CD8-positive, alpha-beta memory T cell (primary cell): Measurements from ENCODE around the gene MLH1. TPM values are rescaled to one million over a fixed set of nuclear protein-coding genes. Genes with fewer than 3 reads are reported as not detected.

Experiments
- CTCF ChIA-PET: fragments of 350-600 bp; sonication (Branson Sonifier 250); formaldehyde crosslinking; loops from one replicate; lab custom pipeline; 2021; ENCODE audit warnings: antibody characterized with exemption; lab: Charles Lee
- POLR2A ChIA-PET: fragments of 350-600 bp; sonication (Branson Sonifier 250); formaldehyde crosslinking; loops from one replicate; lab custom pipeline; 2021; ENCODE audit warnings: antibody characterized with exemption; lab: Charles Lee
- DNase-seq, 5 donors: peaks; one replicate each; pipeline versions ENCODE4 v3.0.0 to v3.0.0-alpha.2; 2020 to 2022; ENCODE audit warnings: mixed read lengths in 1 of 5
- H3K27ac ChIP-seq: one replicate; pipeline ENCODE4 v1.7.0; 2013; ENCODE audit warnings: low read depth, mild to moderate bottlenecking, low read length, moderate library complexity
- H3K27me3 ChIP-seq: 2 replicates; pipeline ENCODE4 v1.7.0; 2013; ENCODE audit warnings: low read length, mild to moderate bottlenecking; ENCODE audit not compliant: insufficient read depth, poor library complexity, severe bottlenecking
- H3K36me3 ChIP-seq: 2 replicates; pipeline ENCODE4 v1.7.0; 2013; ENCODE audit warnings: mild to moderate bottlenecking, low read length, moderate library complexity; ENCODE audit not compliant: insufficient read depth
- H3K4me1 ChIP-seq: 2 replicates; pipeline ENCODE4 v1.7.0; 2013; ENCODE audit warnings: mild to moderate bottlenecking, low read length, moderate library complexity; ENCODE audit not compliant: insufficient read depth
- H3K4me3 ChIP-seq: 2 replicates; pipeline ENCODE4 v1.7.0; 2013; ENCODE audit warnings: mild to moderate bottlenecking, low read length
- H3K9me3 ChIP-seq: 2 replicates; pipeline ENCODE4 v1.7.0; 2013; ENCODE audit warnings: mild to moderate bottlenecking, low read length
- H3K27ac Mint-ChIP-seq, 8 donors: one replicate each; pipeline ENCODE4 v1.8.0; 2020 to 2021; ENCODE audit warnings: mixed read lengths in 8 of 8, mild to moderate bottlenecking in 6 of 8, inconsistent platforms in 3 of 8, moderate library complexity in 3 of 8
- H3K27me3 Mint-ChIP-seq, 2 donors: one replicate each; pipeline ENCODE4 v1.8.0; 2020 to 2021; ENCODE audit warnings: mixed read lengths in 2 of 2, mild to moderate bottlenecking in 1 of 2, moderate library complexity in 1 of 2
- H3K36me3 Mint-ChIP-seq, 3 donors: one replicate each; pipeline ENCODE4 v1.8.0; 2020 to 2021; ENCODE audit warnings: mixed read lengths in 3 of 3, inconsistent platforms in 1 of 3, mild to moderate bottlenecking in 1 of 3
- H3K4me1 Mint-ChIP-seq, 3 donors: one replicate each; pipeline ENCODE4 v1.8.0; 2020 to 2021; ENCODE audit warnings: mixed read lengths in 3 of 3, inconsistent platforms in 1 of 3, mild to moderate bottlenecking in 1 of 3
- H3K4me3 Mint-ChIP-seq, 7 donors: one replicate each; pipeline ENCODE4 v1.8.0; 2020 to 2021; ENCODE audit warnings: mixed read lengths in 7 of 7, mild to moderate bottlenecking in 6 of 7, moderate library complexity in 4 of 7, inconsistent platforms in 2 of 7
- H3K9me3 Mint-ChIP-seq, 5 donors: one replicate each; pipeline ENCODE4 v1.8.0; 2020 to 2022; ENCODE audit warnings: mixed read lengths in 5 of 5, mild to moderate bottlenecking in 3 of 5, moderate library complexity in 2 of 5, inconsistent platforms in 1 of 5
- polyA plus RNA-seq: library from polyadenylated mRNA; unstranded; fragments of 300-500 nt; fragmentation: Illumina TruSeq; gene quantifications from one replicate; pipeline ENCODE4 v1.2.3, GENCODE V29; 2021
- total RNA-seq, 2 experiments: library from RNA; stranded (reverse); gene quantifications; one replicate each; pipeline ENCODE4 v1.2.3, GENCODE V29; 2021

MLH1 gene
- total and polyA plus RNA-seq, 3 experiments from 2014 or later = 19.5 to 73.2 (median 66.4) TPM

GRCh38 chr3:36964331-36964730 is 29.0 kb upstream of the MLH1 start:
- Histone ChIP-seq H3K27ac (no peak overlapping the region), H3K4me3 (no peak overlapping the region), H3K27me3 (no peaks in the 10 kb centered on the region), H3K9me3 (no peaks in the 10 kb centered on the region), H3K36me3 (no peaks in the 10 kb centered on the region), H3K4me1 (no peaks in the 10 kb centered on the region)
- Mint-ChIP-seq H3K4me1 (peaks cover 2 to 6% (median 5%) of the 10 kb centered on the region in 3 donors), H3K27me3 (no peaks in the 10 kb centered on the region), H3K9me3 (no peaks in the 10 kb centered on the region), H3K27ac (no peak overlapping the region), H3K4me3 (no peak overlapping the region), H3K36me3 (peaks cover 0 to 1% (median 0%) of the 10 kb centered on the region in 3 donors)
- ChIA-PET CTCF (no interaction called here), POLR2A (no interaction called here)
- DNase-seq = no peak

- no peaks in the 10 kb centered on the region for H3K27me3 ChIP-seq
- Mint-ChIP-seq H3K27me3 (no peaks in the 10 kb centered on the region), H3K4me1 (peaks cover 6 to 11% (median 10%) of the 10 kb centered on the region in 3 donors), H3K9me3 (no peaks in the 10 kb centered on the region), H3K4me3 (no peak overlapping the region), H3K36me3 (peaks cover 0 to 1% (median 0%) of the 10 kb centered on the region in 3 donors), H3K27ac (no peak overlapping the region)
- CTCF ChIA-PET = no interaction called here
- H3K4me1 ChIP-seq = no peaks in the 10 kb centered on the region
- no peaks in the 10 kb centered on the region for H3K9me3 ChIP-seq
- H3K4me3 ChIP-seq = no peak overlapping the region
- POLR2A ChIA-PET = no interaction called here
- H3K36me3 ChIP-seq = no peaks in the 10 kb centered on the region
- DNase-seq = no peak
- H3K27ac ChIP-seq = no peak overlapping the region
These were observed 28.5 kb upstream of the MLH1 start for GRCh38 chr3:36964817-36965216.

GRCh38 chr3:36965440-36965839 is 27.9 kb upstream of the MLH1 start:
- no peaks in the 10 kb centered on the region for H3K27me3 ChIP-seq
- H3K27ac ChIP-seq = no peak overlapping the region
- peak overlapping the region in 1 of 8 donors; percentile 72 for H3K27ac Mint-ChIP-seq
- no peak overlapping the region for H3K4me3 ChIP-seq
- no peaks in the 10 kb centered on the region for H3K27me3 Mint-ChIP-seq
- H3K9me3 Mint-ChIP-seq = no peaks in the 10 kb centered on the region
- DNase-seq = no peak
- H3K4me1 Mint-ChIP-seq = peaks cover 9 to 15% (median 14%) of the 10 kb centered on the region in 3 donors
- no peaks in the 10 kb centered on the region for H3K4me1 ChIP-seq
- CTCF ChIA-PET = interaction anchor here (1.6 kb wide), 1 partner anchor 11 kb away, joined by 3 read pairs; no protein-coding TSS in a partner anchor
- no peaks in the 10 kb centered on the region for H3K9me3 ChIP-seq
- H3K4me3 Mint-ChIP-seq = no peak overlapping the region
- no peaks in the 10 kb centered on the region for H3K36me3 ChIP-seq
- peaks cover 0 to 3% (median 0%) of the 10 kb centered on the region in 3 donors for H3K36me3 Mint-ChIP-seq
- POLR2A ChIA-PET = no interaction called here

GRCh38 chr3:36969085-36969484 is 24.2 kb upstream of the MLH1 start:
- peaks cover 0 to 6% (median 3%) of the 10 kb centered on the region in 3 donors for H3K36me3 Mint-ChIP-seq
- CTCF ChIA-PET = interaction anchor here (2.6 kb wide), 1 partner anchor 10 kb away, joined by 11 read pairs; no protein-coding TSS in a partner anchor
- H3K27me3 ChIP-seq = no peaks in the 10 kb centered on the region
- H3K9me3 ChIP-seq = no peaks in the 10 kb centered on the region
- peaks cover 6% of the 10 kb centered on the region for H3K4me1 ChIP-seq
- peaks cover 14 to 24% (median 22%) of the 10 kb centered on the region in 3 donors for H3K4me1 Mint-ChIP-seq
- DNase-seq = no peak
- POLR2A ChIA-PET = interaction anchor here (0.5 kb wide), 1 partner anchor 9 kb away, joined by 4 read pairs; no protein-coding TSS in a partner anchor
- H3K27me3 Mint-ChIP-seq = no peaks in the 10 kb centered on the region
- H3K4me3 Mint-ChIP-seq = no peak overlapping the region
- peak overlapping the region; percentile 62 for H3K27ac ChIP-seq
- no peaks in the 10 kb centered on the region for H3K9me3 Mint-ChIP-seq
- peak overlapping the region in 5 of 8 donors; percentile 60 to 93 (median 87) for H3K27ac Mint-ChIP-seq
- H3K4me3 ChIP-seq = no peak overlapping the region
- no peaks in the 10 kb centered on the region for H3K36me3 ChIP-seq

- no peaks in the 10 kb centered on the region for H3K27me3 ChIP-seq
- peak in 3 of 5 donors; percentile 16 to 55 (median 33) for DNase-seq
- no peaks in the 10 kb centered on the region for H3K9me3 Mint-ChIP-seq
- no peaks in the 10 kb centered on the region for H3K36me3 ChIP-seq
- H3K4me1 ChIP-seq = peaks cover 6% of the 10 kb centered on the region
- H3K27me3 Mint-ChIP-seq = no peaks in the 10 kb centered on the region
- ChIA-PET POLR2A (interaction anchor here (0.5 kb wide), 1 partner anchor 10 kb away, joined by 4 read pairs; no protein-coding TSS in a partner anchor), CTCF (interaction anchor here (0.6 to 2.6 kb wide), 2 partner anchors 11 to 19 kb away, joined by 3 to 11 read pairs; no protein-coding TSS in a partner anchor)
- no peak overlapping the region for H3K4me3 ChIP-seq
- H3K27ac Mint-ChIP-seq = peak overlapping the region; percentile 29 to 93 (median 54)
- no peak overlapping the region for H3K4me3 Mint-ChIP-seq
- H3K9me3 ChIP-seq = no peaks in the 10 kb centered on the region
- peaks cover 14 to 24% (median 22%) of the 10 kb centered on the region in 3 donors for H3K4me1 Mint-ChIP-seq
- peaks cover 0 to 6% (median 3%) of the 10 kb centered on the region in 3 donors for H3K36me3 Mint-ChIP-seq
- peak overlapping the region; percentile 62 for H3K27ac ChIP-seq
These were observed 23.5 kb upstream of the MLH1 start for GRCh38 chr3:36969540-36970432.

- Mint-ChIP-seq H3K9me3 (no peaks in the 10 kb centered on the region), H3K36me3 (peaks cover 0 to 8% (median 4%) of the 10 kb centered on the region in 3 donors), H3K4me3 (no peak overlapping the region), H3K27me3 (no peaks in the 10 kb centered on the region), H3K27ac (no peak overlapping the region), H3K4me1 (peaks cover 14 to 24% (median 22%) of the 10 kb centered on the region in 3 donors)
- ChIA-PET POLR2A (no interaction called here), CTCF (interaction anchor here (1.0 kb wide), 1 partner anchor 13 kb away, joined by 4 read pairs; no protein-coding TSS in a partner anchor)
- Histone ChIP-seq H3K27ac (no peak overlapping the region), H3K4me1 (peaks cover 6% of the 10 kb centered on the region), H3K9me3 (no peaks in the 10 kb centered on the region), H3K36me3 (no peaks in the 10 kb centered on the region), H3K4me3 (no peak overlapping the region), H3K27me3 (no peaks in the 10 kb centered on the region)
- DNase-seq = no peak
These were observed 21.2 kb upstream of the MLH1 start for GRCh38 chr3:36972163-36972562.

- POLR2A ChIA-PET = interaction anchor here (0.8 kb wide), 1 partner anchor 20 kb away, joined by 3 read pairs; the partner anchor contains the start of genes EPM2AIP1 and MLH1
- no peak overlapping the region for H3K4me3 Mint-ChIP-seq
- H3K4me1 ChIP-seq = peaks cover 6% of the 10 kb centered on the region
These were observed 20.2 kb upstream of the MLH1 start for GRCh38 chr3:36973139-36973538.

More at GRCh38 chr3:36973139-36973538, 20.2 kb upstream of the MLH1 start:
- Mint-ChIP-seq H3K27me3 (no peaks in the 10 kb centered on the region), H3K27ac (no peak overlapping the region), H3K36me3 (peaks cover 4 to 8% (median 5%) of the 10 kb centered on the region in 3 donors), H3K9me3 (peaks cover 0 to 6% (median 0%) of the 10 kb centered on the region in 5 donors), H3K4me1 (peaks cover 14 to 24% (median 22%) of the 10 kb centered on the region in 3 donors)
- DNase-seq = no peak
- Histone ChIP-seq H3K36me3 (no peaks in the 10 kb centered on the region), H3K27ac (no peak overlapping the region), H3K4me3 (no peak overlapping the region), H3K27me3 (no peaks in the 10 kb centered on the region), H3K9me3 (no peaks in the 10 kb centered on the region)
- CTCF ChIA-PET = interaction anchor here (2.0 kb wide), 1 partner anchor 15 kb away, joined by 7 read pairs; no protein-coding TSS in a partner anchor
